UCSD-AML1 (cell line): ENCODE results near the gene MICB.

Source experiments
- DNase-seq: peaks from one replicate; lab custom pipeline; 2025; ENCODE audit not compliant: unreplicated experiment; lab: John Stamatoyannopoulos, UW

The MICB gene

DNA sequence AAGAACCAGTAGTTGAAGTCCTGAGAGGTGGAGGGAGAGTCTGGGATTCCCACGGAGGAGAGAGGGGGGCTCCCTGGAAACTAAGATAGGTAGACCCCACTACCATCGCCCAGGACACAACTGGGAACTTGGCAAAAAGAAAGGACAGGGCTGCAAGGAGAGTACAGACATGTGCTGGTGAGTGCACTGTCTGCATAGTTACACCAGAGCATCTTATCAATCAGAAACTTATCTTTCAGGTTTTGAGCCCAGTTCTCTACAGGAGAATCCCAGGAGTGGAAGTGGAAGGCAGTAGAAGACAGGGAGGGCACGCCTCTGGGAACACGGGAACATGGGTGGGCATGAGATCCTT, 61.6 kb downstream of the MICB start:
- DNase-seq, result no peak

DNA sequence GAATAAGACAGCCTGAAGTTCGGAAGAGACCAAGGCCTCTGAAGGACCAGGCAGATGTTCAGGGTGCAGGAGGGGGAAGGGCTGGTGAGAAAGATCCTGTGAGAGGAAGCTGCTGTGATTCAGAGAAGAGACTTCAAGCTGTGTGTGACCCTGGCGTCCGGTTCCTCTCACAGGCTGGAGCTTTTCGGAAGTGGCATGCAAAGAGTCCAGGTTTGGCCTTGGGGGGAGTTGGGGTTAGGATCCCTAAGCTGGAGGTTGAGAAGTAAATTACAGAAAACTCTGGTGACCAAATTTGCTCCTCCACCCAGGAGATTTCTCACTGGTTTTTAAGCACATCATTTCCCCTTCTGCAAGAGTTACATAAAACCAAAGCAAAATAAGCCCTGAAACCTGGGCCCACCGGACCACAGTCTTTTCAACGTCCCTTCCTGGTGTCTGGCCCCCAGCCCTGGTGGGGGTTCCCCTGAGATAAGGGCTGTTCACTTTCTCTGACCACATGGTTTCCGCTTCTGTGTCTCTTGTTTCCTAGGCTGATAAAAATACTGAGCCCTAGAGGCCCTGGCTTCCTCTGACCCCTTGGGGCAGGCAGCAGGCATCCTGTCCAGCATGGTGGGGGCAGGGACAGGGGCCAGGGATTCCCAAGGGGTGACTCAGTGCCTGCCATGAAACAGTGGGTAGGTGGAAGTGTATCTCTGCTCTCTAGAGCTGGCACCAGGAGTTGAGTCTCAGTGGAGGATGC, 62.2 kb downstream of the MICB start:
- DNase-seq, result peak; percentile 87

DNA sequence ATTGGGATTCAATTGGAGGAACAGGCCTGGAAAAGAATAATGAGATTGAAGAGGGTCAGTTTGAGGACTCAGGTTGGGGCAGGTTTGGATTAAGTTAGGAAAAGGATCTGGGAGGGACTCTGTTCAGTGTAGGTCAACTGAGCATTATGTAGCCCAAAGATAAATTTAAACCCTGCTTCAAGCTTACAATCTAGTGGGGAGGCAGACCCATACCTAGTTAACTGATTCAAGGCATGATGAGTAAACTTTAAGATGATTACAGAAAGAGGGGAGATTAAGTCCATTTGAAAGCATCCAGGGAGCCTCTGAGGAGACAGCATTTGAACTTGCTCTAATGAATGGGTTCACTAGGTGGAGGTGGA, 62.7 kb downstream of the MICB start:
- DNase-seq, result no peak
